RKO (cell line): ENCODE data around the gene ZNF622.

ENCODE experiments used
- DNase-seq: peaks from one replicate; pipeline ENCODE4 v3.0.0-alpha.2; 2016; ENCODE audit warnings: low spot score

ZNF622 gene

GRCh38 chr5:16431490-16431889 is 34.1 kb downstream of the ZNF622 start:
- DNase-seq = no peak

GRCh38 chr5:16430349-16431089 is 35.1 kb downstream of the ZNF622 start:
- DNase-seq = no peak

GRCh38 chr5:16428359-16428758 is 37.2 kb downstream of the ZNF622 start:
- DNase-seq = no peak

DNA sequence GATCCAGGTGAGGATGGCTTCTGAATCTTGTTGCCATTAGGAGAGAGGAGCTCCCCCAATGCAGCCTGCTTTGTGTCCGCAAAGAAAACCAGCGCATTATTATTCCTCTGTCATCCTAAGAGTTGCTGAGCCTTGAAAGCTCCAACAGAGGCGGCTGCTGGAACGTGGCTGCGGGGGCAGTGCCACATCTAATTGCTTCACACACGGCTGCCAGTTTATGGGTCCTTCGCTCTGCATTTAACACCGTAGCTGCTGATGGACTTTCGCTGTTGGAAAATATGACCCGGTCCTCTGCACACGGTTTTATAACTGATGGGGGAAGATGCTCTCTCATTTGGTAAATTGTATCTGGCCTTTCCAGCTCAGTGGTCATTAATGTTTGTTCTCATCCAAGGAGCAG is 38.0 kb downstream of the ZNF622 start:
- DNase-seq = no peak

DNA sequence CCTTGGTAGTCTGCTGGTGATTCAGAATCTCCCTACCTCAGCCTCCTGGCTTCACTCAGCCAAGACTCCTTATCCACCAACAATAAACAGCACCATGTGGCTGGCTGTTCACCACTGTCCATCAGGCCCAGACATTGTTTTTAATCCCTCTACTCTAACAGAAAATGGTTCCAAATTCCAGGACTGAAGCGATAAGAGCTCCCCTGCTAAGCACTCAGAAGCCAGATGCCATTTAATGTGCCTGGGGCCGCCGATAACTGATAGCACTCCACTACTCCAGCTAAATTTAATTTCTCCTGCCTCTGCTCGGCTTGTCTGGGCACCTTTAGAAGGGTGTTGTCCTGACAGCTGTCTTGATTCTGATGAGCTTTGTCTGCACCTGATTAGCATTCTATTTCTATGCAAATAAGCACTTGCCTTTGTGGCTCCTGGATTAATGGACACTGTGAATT is 47.1 kb downstream of the ZNF622 start:
- no peak for DNase-seq

- DNase-seq = no peak
Measured at GRCh38 chr5:16417398-16418074, 48.1 kb downstream of the ZNF622 start.

DNA sequence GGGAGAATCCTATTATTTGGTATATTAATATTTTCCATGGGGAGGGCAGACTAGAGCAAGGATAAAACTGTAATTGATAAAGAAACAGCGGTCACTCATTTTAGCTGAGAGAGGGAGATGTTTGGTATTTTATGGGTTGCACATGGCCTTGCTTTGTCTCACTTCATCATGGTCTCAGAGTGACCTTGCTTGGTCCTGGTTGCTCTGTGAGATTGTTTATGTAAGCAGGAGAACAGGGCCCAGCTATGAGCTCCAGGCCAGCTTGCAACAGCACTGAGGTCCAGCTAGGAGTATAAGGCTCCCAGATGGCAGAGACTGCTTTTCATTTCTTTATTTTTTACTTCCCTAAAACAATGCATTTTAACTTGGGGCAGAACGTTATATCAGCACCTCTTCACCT is 50.7 kb downstream of the ZNF622 start:
- DNase-seq = no peak

- DNase-seq = no peak
Measured at GRCh38 chr5:16413166-16413860, 52.3 kb downstream of the ZNF622 start.

GRCh38 chr5:16412556-16412955 is 53.0 kb downstream of the ZNF622 start:
- DNase-seq = no peak

- DNase-seq = no peak
Measured at GRCh38 chr5:16411741-16412455, 53.7 kb downstream of the ZNF622 start.

- DNase-seq = no peak
Measured at GRCh38 chr5:16411235-16411634, 54.4 kb downstream of the ZNF622 start.

- DNase-seq = no peak
Measured at GRCh38 chr5:16410338-16410737, 55.3 kb downstream of the ZNF622 start.

GRCh38 chr5:16406630-16407029 is 59.0 kb downstream of the ZNF622 start:
- no peak for DNase-seq

- DNase-seq = no peak
Measured at GRCh38 chr5:16406023-16406422, 59.6 kb downstream of the ZNF622 start.
